Muscle layer of colon (tissue), 2 donors: ENCODE data around the gene DPYD.

ENCODE experiments used
- H3K27ac ChIP-seq: one replicate; pipeline ENCODE4 v1.7.0; 2013; ENCODE audit warnings: low read depth, mild to moderate bottlenecking, low read length, moderate library complexity
- H3K27me3 ChIP-seq, 2 donors: one replicate each; pipeline ENCODE4 v1.7.0; 2013; ENCODE audit warnings: low read length in 2 of 2, mild to moderate bottlenecking in 2 of 2; ENCODE audit not compliant: insufficient read depth in 2 of 2, control insufficient read depth in 1 of 2
- H3K36me3 ChIP-seq: one replicate; pipeline ENCODE4 v1.7.0; 2013; ENCODE audit warnings: mild to moderate bottlenecking, low read length; ENCODE audit not compliant: insufficient read depth
- H3K4me1 ChIP-seq: one replicate; pipeline ENCODE4 v1.7.0; 2013; ENCODE audit warnings: mild to moderate bottlenecking, low read length; ENCODE audit not compliant: insufficient read depth
- H3K4me3 ChIP-seq, 2 donors: one replicate each; pipeline ENCODE4 v1.7.0; 2013; ENCODE audit warnings: low read length in 2 of 2, low read depth in 1 of 2, mild to moderate bottlenecking in 1 of 2, moderate library complexity in 1 of 2
- H3K9ac ChIP-seq: one replicate; pipeline ENCODE4 v1.7.0; 2013; ENCODE audit warnings: low read length
- H3K9me3 ChIP-seq: one replicate; pipeline ENCODE4 v1.7.0; 2013; ENCODE audit warnings: mild to moderate bottlenecking, low read length
- donor health status: abdominal sarcoma.
- donor health status: Adenocarcinoma of cecum.

The DPYD gene

GRCh38 chr1:97467445-97467844 is 453.4 kb downstream of the DPYD start:
- Histone ChIP-seq H3K36me3 (no peaks in the 10 kb centered on the region), H3K27ac (no peak overlapping the region), H3K27me3 (no peaks in the 10 kb centered on the region), H3K9ac (no peak overlapping the region), H3K4me3 (no peak overlapping the region), H3K9me3 (no peaks in the 10 kb centered on the region), H3K4me1 (no peaks in the 10 kb centered on the region)

GRCh38 chr1:97464305-97464704 is 456.5 kb downstream of the DPYD start:
- Histone ChIP-seq H3K27me3 (no peaks in the 10 kb centered on the region), H3K4me3 (no peak overlapping the region), H3K36me3 (no peaks in the 10 kb centered on the region), H3K9ac (no peak overlapping the region), H3K9me3 (no peaks in the 10 kb centered on the region), H3K4me1 (no peaks in the 10 kb centered on the region), H3K27ac (no peak overlapping the region)

DNA sequence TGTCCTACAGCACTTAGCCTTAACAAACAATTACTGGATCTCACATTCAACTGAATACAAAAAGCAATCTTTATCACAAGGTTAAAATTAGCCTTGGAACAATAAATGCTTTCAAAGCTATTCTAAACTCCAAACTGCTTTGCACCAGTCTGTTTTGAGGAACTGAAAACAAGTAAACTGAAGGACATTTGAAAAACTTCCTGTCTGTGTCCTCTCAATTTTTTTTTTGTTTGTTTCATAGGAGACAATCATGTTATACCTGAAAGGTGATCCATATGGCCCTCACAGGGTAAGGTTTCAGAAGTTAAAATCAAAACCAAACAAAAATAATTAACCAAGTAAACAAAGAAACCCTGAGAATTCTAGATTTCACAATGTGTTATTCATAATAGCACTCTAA is 459.1 kb downstream of the DPYD start:
- H3K9ac ChIP-seq: no peak overlapping the region
- H3K4me1 ChIP-seq: no peaks in the 10 kb centered on the region
- no peaks in the 10 kb centered on the region for H3K27me3 ChIP-seq
- H3K27ac ChIP-seq: no peak overlapping the region
- H3K9me3 ChIP-seq: no peaks in the 10 kb centered on the region
- no peak overlapping the region for H3K4me3 ChIP-seq
- no peaks in the 10 kb centered on the region for H3K36me3 ChIP-seq

- Histone ChIP-seq H3K27me3 (no peaks in the 10 kb centered on the region), H3K4me3 (no peak overlapping the region), H3K4me1 (no peaks in the 10 kb centered on the region), H3K9ac (no peak overlapping the region), H3K9me3 (no peaks in the 10 kb centered on the region), H3K36me3 (no peaks in the 10 kb centered on the region), H3K27ac (no peak overlapping the region)
Observed at GRCh38 chr1:97457446-97458089, 463.3 kb downstream of the DPYD start.

DNA sequence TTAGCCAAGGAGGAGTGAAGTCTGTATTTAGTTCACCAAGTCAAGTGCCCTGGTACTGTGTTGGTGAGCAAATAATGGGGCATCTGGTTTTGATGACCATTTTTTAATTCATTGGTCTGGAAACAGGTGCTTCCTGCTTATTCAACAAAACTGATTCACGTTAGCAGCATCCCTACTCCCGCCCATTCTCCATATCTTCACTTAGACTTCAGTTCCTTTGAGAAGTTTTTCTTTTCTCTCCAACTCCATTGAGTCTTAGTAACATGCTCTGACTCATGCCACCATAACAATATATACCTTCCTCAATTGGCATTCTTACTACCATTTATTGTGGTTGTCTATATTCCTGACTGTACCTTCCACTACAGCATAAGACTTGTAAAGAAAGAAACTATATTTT is 468.9 kb downstream of the DPYD start:
- Histone ChIP-seq H3K9ac (no peak overlapping the region), H3K27ac (no peak overlapping the region), H3K36me3 (no peaks in the 10 kb centered on the region), H3K4me1 (no peaks in the 10 kb centered on the region), H3K4me3 (no peak overlapping the region), H3K9me3 (no peaks in the 10 kb centered on the region), H3K27me3 (no peaks in the 10 kb centered on the region)

DNA sequence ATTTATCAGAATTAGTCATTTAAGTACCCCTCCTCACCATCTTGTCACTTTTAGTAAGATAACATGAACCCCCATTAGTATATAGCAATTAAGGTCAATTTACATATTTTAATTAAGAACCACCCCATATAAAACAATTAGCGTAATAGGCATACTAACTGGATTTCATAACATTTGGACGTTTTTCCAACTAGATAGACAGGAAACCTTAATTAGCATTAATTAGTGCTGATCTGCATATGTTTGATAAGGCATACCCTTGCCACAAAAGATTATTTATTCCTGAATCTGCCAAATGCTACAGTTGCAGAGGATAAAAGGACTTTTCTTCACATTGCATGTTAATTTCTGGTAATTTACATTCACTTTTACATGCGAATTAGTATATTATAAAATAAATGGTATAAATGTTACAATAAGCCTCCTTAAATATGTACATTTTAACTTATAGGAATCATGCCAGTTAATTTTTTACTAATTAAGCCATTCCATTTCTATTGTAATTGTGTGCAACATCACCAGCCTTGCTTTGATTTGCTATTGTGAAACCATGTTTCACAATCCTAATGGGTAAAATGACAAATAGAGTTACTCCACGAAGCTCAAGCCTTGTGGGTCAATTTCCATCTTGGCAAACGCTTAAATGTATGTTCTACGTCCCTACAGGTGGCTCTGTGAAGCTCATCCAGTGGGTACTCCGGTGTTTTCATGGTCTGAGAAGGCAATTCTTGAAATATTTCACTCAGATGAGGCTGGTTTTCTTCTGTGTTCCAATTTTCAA is 469.6 kb downstream of the DPYD start:
- no peak overlapping the region for H3K9ac ChIP-seq
- H3K4me1 ChIP-seq: no peaks in the 10 kb centered on the region
- no peaks in the 10 kb centered on the region for H3K27me3 ChIP-seq
- H3K27ac ChIP-seq: no peak overlapping the region
- H3K36me3 ChIP-seq: no peaks in the 10 kb centered on the region
- no peaks in the 10 kb centered on the region for H3K9me3 ChIP-seq
- H3K4me3 ChIP-seq: no peak overlapping the region

DNA sequence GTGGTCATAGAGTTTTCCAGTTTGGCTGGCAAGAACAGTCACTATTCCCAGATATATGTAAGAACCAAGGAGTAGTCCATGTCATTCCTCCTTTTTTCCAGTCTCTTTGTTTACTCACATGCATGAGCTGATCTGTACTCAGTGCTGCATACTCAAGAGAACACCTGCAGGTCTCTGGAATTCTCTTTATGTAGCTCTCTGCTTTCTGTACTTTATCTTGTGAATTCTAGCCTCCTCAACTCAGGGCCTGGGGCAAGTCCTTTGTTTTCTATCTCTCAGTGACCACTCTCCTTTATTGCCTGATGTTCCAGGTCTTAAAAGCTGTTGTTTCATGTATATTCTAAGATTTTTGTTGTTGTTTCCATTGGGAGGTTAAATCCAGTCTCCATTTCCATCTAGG is 478.9 kb downstream of the DPYD start:
- H3K27me3 ChIP-seq: no peaks in the 10 kb centered on the region
- H3K9ac ChIP-seq: no peak overlapping the region
- no peaks in the 10 kb centered on the region for H3K9me3 ChIP-seq
- no peaks in the 10 kb centered on the region for H3K36me3 ChIP-seq
- H3K4me3 ChIP-seq: no peak overlapping the region
- no peak overlapping the region for H3K27ac ChIP-seq
- no peaks in the 10 kb centered on the region for H3K4me1 ChIP-seq

DNA sequence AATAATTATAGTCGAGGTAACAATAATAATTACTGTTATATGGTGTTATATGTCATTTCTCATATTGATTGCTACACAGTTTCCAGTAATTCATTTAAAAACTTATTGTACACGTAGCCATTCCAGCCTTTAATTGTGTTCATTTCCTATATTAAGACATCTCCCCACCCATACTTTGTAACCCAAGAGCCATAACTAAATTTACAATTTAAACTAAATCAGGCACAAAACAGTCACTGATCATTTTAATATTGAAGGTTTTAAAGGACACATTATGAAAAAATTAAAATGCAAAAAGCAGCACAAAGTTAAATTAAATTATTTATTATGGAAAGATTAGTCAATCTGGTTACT is 487.0 kb downstream of the DPYD start:
- Histone ChIP-seq H3K9ac (no peak overlapping the region), H3K27ac (no peak overlapping the region), H3K4me3 (no peak overlapping the region), H3K9me3 (no peaks in the 10 kb centered on the region), H3K4me1 (no peaks in the 10 kb centered on the region), H3K36me3 (no peaks in the 10 kb centered on the region), H3K27me3 (no peaks in the 10 kb centered on the region)

GRCh38 chr1:97433094-97433823 is 487.6 kb downstream of the DPYD start:
- H3K27ac ChIP-seq: no peak overlapping the region

GRCh38 chr1:97427371-97427770 is 493.5 kb downstream of the DPYD start:
- Histone ChIP-seq H3K27me3 (no peaks in the 10 kb centered on the region), H3K9ac (no peak overlapping the region), H3K9me3 (no peaks in the 10 kb centered on the region), H3K27ac (no peak overlapping the region), H3K4me1 (no peaks in the 10 kb centered on the region), H3K4me3 (no peak overlapping the region), H3K36me3 (no peaks in the 10 kb centered on the region)

More at GRCh38 chr1:97433094-97433823, 487.6 kb downstream of the DPYD start:
- Histone ChIP-seq H3K9ac (no peak overlapping the region), H3K9me3 (no peaks in the 10 kb centered on the region), H3K36me3 (no peaks in the 10 kb centered on the region), H3K4me1 (no peaks in the 10 kb centered on the region), H3K27me3 (no peaks in the 10 kb centered on the region), H3K4me3 (no peak overlapping the region)

- no peak overlapping the region for H3K9ac ChIP-seq
- H3K9me3 ChIP-seq: no peaks in the 10 kb centered on the region
- H3K27me3 ChIP-seq: no peaks in the 10 kb centered on the region
- H3K4me1 ChIP-seq: no peaks in the 10 kb centered on the region
- no peak overlapping the region for H3K4me3 ChIP-seq
- no peaks in the 10 kb centered on the region for H3K36me3 ChIP-seq
- H3K27ac ChIP-seq: no peak overlapping the region
Observed at GRCh38 chr1:97424209-97424608, 496.6 kb downstream of the DPYD start.
